ENCODE measurements around the gene ATOX1.
A peak's percentile ranks its signal among the peaks of the same experiment; 100 is the strongest.
"Not testable (repeated sequence)": the region's sequence is repeated elsewhere in the genome, so short reads cannot be mapped to it uniquely, and the experiment has no call there.

ATOX1 gene

DNA sequence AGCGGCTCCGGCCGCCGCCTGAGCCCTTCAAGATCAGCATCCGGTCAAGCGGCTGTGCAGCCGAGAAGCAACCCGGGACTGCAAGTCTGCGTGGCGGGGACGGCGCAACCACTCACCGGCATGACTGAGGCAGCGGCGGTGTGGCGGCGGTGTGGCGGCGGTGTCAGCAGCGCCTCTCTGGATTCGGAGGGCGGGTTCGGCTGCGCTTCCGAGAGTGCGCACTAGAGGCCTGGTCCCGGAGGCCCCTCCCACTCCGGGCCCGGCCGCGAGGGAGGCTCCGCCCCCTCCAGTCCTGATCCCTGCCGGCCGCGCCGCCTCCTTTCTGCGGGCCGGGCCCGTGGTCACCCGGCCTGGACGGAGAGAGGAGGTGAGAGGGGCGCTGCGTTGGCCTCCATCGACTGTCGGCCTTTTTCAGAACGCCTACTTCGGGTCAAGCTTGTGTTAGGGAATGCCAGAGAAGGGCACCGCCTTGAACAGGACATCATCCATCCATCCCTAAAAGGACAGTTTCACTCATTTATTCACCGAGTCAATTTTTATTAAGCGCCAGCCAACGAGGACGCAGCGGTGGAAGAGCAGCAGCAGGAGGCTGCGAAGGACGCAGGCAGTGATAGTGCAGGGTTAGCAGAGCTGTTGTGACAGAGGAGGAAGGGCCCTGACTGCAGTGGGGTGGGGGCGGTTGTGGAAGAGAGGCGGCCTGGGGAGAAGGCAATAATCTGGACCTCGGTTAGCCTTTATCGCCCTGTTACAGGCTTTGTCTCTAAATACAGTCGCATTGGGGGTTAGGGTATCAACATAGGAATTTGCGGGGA is at the start of gene ATOX1:
Gene ATOX1 (minus strand): TSS at position 202 of the 812 bp plus-strand sequence. CDS start 80 bp downstream, at position 122.
- peak; percentile 68 for DNase-seq

- DNase-seq, result no peak
These were observed 47.2 kb upstream of the ATOX1 start for GRCh38 chr5:151805414-151806223.

- no peak for DNase-seq
These were observed 42.1 kb upstream of the ATOX1 start for GRCh38 chr5:151800532-151800931.

DNA sequence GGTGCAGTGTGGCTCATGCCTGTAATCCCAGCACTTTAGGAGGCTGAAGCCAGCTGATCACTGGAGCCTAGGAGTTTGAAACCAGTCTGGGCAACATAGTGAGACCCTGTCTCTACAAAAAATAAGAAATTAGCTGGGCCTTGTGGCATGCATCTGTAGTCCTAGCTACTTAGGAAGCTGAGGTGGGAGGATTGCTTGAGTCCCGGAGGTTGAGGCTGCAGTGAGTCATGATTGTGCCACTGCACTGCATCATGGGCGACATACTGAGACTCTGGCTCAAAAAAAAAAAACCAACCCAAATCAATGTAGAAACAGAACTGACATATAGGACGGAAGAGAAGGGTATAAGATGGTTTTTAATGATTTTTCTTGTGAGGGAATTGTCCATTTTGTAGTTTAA is 41.0 kb upstream of the ATOX1 start:
- DNase-seq, result no peak

DNA sequence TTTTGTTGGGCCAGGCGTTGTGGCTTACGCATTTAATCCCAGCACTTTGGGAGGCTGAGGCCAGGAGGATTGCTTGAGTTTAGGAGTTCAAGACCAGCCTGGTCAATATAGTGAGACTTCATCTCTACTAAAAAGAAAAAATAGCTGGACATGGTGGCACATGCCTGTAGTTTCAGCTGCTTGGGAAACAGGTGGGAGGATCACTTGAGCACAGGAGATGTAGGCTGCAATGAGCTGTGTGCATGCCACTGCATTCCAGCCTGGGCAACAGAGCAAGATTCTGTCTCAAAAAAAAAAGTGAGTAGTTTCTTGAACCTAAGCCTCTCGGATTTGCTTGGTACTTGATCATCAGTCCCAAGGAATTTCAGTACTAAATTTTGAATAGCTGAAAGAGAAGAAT is 40.2 kb upstream of the ATOX1 start:
- no peak for DNase-seq

- no peak for DNase-seq
These were observed 37.0 kb upstream of the ATOX1 start for GRCh38 chr5:151795426-151795825.

GRCh38 chr5:151793358-151793757 is 34.9 kb upstream of the ATOX1 start:
- no peak for DNase-seq

DNA sequence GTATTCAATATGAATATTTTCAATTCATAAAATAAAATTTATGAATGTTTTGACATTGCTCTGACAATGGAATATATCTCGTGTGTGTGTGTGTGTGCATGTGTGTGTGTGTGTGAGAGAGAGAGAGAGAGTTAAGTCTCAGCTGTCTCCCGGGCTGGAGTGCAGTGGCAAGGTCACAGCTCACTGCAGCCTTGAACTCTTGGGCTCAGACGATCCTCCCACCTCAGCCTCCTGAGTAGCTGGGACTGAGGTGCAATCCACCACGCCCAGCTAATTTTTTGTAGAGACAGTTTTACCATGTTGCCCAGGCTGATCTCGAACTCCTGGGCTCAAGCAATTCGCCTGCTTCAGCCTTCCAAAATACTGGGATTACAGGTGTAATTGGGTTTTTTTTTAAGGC is 29.4 kb upstream of the ATOX1 start:
- no peak for DNase-seq

DNA sequence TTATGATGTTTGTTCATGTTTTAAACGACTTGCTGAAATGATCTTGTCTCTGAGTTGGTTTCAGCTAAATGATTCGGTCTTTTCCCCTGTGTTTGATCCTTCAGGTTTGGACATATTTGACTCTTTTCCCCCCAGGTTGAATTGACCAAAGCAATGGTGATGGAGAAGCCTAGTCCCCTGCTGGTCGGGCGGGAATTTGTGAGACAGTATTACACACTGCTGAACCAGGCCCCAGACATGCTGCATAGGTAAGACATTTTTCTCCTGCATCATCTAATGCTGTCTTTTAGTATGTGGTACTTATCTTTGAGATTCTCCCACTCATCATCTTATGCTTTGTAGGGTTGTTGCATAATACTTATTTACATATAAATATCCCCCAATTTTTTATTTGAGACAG is 28.0 kb upstream of the ATOX1 start:
- DNase-seq, result no peak

GRCh38 chr5:151784141-151784540 is 25.7 kb upstream of the ATOX1 start:
- no peak for DNase-seq

- DNase-seq, result not testable (repeated sequence)
These were observed 25.2 kb upstream of the ATOX1 start for GRCh38 chr5:151783664-151784063.

DNA sequence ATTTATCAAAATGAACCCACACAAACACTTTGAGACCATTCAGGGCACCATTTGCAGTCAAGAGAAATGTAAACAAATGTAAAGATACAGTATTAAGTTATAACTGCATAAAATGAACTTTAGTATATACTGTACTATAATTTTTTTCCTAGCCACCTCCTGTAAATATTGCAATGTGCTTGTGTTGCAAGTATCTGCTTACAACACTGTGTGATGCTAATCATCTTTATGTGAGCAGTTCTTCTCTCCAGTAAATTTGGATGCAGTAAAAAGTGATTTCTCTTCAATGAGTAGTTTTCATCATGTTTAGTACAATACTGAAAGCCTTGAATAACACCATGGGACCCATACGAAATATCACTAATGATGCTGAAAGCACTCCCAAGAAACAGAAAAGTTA is 22.8 kb upstream of the ATOX1 start:
- DNase-seq, result no peak

GRCh38 chr5:151780348-151780747 is 21.9 kb upstream of the ATOX1 start:
- no peak for DNase-seq

- no peak for DNase-seq
These were observed 21.2 kb upstream of the ATOX1 start for GRCh38 chr5:151779531-151780125.

DNA sequence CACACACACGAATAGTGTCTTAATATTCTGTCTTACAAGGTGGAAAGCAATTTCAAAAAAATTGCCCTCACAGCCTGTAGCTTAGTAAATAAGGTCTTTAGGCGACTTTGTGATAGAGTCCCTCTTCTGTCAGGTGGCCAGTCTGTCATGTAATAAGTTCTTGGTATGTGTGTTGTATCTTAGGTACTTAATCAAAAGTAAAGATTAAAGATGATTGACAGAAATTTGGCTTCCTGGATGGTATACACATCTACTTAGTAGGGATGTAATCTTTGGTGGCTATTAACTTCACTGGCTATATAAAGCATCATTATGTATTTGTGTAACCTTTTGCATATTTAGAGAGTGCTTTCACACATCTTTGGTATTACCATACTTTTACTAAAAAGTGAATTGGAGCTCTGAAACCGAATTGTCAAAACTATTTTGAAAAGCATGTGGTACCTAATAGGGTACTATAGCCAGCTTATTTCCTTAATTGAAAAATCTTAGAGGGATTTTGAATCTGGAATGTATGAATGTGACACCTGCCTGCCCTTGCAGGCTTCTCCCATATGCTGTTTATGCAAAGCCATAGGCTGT is 16.7 kb upstream of the ATOX1 start:
- no peak for DNase-seq

DNA sequence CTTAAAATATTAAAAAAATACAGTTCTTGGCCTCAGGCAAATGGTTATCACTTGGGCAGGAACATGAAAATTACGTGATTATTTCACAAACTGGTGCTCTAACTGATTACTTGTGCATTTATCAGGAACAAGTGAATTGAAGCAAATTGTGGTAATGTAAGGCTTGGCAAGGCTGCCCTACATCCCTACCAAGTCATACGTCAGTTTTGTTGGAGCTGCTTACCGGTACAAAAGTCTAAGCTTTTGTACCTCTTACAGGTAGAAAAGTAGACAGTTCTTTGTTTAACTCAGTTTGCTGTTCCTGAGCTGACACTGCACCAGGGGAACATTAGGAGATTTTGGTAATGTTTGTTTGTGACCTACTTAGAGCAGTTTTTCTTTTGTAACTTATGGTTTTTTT is 15.5 kb upstream of the ATOX1 start:
- no peak for DNase-seq

DNA sequence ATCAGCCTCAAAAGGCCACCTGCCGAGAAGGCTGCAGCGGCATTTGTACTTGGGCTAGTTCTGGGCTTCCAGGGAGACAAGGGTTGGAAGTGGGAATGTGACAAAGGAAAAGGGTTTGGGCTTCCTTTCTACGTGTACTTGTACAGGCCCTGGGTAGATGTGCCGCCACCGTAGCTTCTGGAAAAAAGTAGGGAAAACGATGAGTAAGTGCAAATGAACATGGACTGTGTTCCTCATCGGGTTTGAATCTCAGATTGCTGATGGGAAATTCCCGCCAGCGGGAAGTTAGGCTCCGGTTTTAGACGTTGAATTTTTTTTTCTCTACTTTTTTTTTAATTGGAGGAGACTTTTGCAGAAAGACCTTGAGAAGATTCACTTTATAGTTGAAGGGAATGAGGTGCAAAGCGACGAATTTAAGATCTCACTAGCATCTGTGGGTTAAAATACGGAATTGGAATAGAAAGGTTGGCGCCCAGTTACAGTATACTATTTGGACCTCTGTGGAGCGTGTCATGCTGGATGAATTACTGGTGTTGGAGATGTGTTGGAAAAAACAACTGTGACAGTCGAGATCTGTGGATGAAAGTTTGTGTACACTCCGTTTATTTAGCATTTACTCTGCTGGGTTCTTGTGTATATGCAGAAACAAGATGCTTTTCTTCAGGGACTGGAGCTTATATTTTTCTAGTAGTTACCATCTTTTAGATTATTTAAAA is 14.6 kb upstream of the ATOX1 start:
- peak; percentile 19 for DNase-seq

- DNase-seq, result peak; percentile 19
These were observed 13.8 kb upstream of the ATOX1 start for GRCh38 chr5:151772029-151772845.

DNA sequence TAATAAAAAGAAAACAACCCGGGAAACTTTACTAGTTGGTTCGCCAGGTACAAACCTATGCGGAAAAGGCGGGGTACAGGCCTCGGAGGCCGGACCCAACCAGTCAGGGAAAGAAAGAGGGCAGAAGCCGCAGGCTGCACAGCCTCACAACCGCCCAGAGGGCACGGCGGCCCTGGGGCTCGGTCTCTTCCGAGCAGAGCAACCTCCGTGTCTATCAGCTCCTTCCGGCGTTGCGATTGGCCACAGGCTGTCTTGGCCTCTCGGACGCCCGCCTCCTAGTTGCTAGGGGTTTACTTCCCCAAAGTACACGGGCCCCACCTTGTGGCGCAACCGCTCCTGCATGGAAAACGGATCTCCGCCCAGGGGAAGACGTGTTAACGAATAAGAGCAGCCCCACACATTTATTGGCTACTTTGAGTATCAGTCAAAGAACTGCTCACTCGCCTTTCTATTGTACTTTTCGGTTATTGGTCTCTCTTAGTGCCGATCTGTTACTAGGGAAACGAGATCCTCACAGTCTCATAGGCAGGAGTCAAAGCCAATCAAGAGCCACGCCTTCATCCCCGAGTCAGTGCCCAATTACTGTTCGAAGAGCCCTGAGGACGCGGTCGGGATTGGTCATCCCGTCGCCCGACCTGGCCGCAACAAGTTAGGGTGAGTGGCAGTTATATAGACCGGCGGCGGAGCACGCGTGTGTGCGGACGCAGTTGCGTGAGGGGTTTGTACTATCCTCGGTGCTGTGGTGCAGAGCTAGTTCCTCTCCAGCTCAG is 13.0 kb upstream of the ATOX1 start, which contains the start of gene G3BP1:
Gene G3BP1 (plus strand): TSS at position 696 of the 770 bp plus-strand sequence. CDS start 14,667 bp downstream, outside the sequence.
- peak; percentile 100 for DNase-seq

- peak; percentile 29 for DNase-seq
These were observed 12.2 kb upstream of the ATOX1 start for GRCh38 chr5:151770383-151771258.
